ENCODE data around the gene MNDA. TPM values are rescaled to one million over a fixed set of nuclear protein-coding genes. Genes with fewer than 3 reads are reported as not detected.

Gene MNDA
- total and polyA plus RNA-seq, 2 experiments from 2014 or later, result not detected

GRCh38 chr1:158893654-158894053, 62.5 kb downstream of the MNDA start:
- H3K9me2 ChIP-seq (replicated peaks; ENCODE audit: insufficient read depth), result no peaks in the 10 kb centered on the region
- H3K27me3 ChIP-seq, result no peaks in the 10 kb centered on the region
- H2AFZ ChIP-seq, result no peak overlapping the region
- H3K79me2 ChIP-seq, result no peaks in the 10 kb centered on the region
- H3K4me3 ChIP-seq, result no peak overlapping the region
- no peaks in the 10 kb centered on the region for H3K36me3 ChIP-seq (replicated peaks; ENCODE audit: insufficient read depth, low read depth)
- no peak overlapping the region for H3K4me2 ChIP-seq
- DNase-seq (ENCODE audit: low spot score), result no peak
- no peaks in the 10 kb centered on the region for H3K9me3 ChIP-seq (ENCODE audit: low read depth)
- no peaks in the 10 kb centered on the region for H3K4me1 ChIP-seq (ENCODE audit: insufficient read depth)
- TF ChIP-seq EZH2 (IDR thresholded peaks at IDR 0.05; ENCODE audit: borderline replicate concordance), result no peak
- no peak for TF ChIP-seq CTCF (IDR thresholded peaks at IDR 0.05; ENCODE audit: poor library complexity)
- TF ChIP-seq EZH2phosphoT487 (IDR thresholded peaks at IDR 0.05; ENCODE audit: low read depth, severe bottlenecking, unreplicated experiment), result no peak
- no peak overlapping the region for H3K27ac ChIP-seq
- H4K20me1 ChIP-seq (ENCODE audit: insufficient read depth, poor library complexity, severe bottlenecking), result no peaks in the 10 kb centered on the region

- TF ChIP-seq EZH2 (IDR thresholded peaks at IDR 0.05; ENCODE audit: borderline replicate concordance), result no peak
- no peak for TF ChIP-seq CTCF (IDR thresholded peaks at IDR 0.05; ENCODE audit: poor library complexity)
- TF ChIP-seq EZH2phosphoT487 (IDR thresholded peaks at IDR 0.05; ENCODE audit: low read depth, severe bottlenecking, unreplicated experiment), result no peak
- Histone ChIP-seq H3K36me3 (replicated peaks; ENCODE audit: insufficient read depth, low read depth) (no peaks in the 10 kb centered on the region), H3K27ac (no peak overlapping the region), H3K27me3 (no peaks in the 10 kb centered on the region), H3K4me2 (no peak overlapping the region), H3K9me2 (replicated peaks; ENCODE audit: insufficient read depth) (no peaks in the 10 kb centered on the region), H2AFZ (no peak overlapping the region), H3K4me3 (no peak overlapping the region), H3K9me3 (ENCODE audit: low read depth) (no peaks in the 10 kb centered on the region), H4K20me1 (ENCODE audit: insufficient read depth, poor library complexity, severe bottlenecking) (no peaks in the 10 kb centered on the region), H3K79me2 (no peaks in the 10 kb centered on the region), H3K4me1 (ENCODE audit: insufficient read depth) (no peaks in the 10 kb centered on the region)
- no peak for DNase-seq (ENCODE audit: low spot score)
- WGBS (ENCODE audit: low lambda C conversion rate, missing lambda C conversion rate), result 72% methylated on average over 2 of the region's 2 CpGs
Measured at GRCh38 chr1:158898722-158899121, 67.6 kb downstream of the MNDA start.

Small RNA genes lying within 50 kb of the gene (small RNA-seq; reads per million reads assigned to genes)
- gene OR2AQ1P, result not detected

Other genes starting within 250 kb of the MNDA start
- gene OR10Z1, start 226.1 kb upstream of the MNDA start, total RNA-seq, result not detected in 2 replicates
- not detected in 2 replicates for gene OR10Z1, start 226.1 kb upstream of the MNDA start, polyA plus RNA-seq
- 0.03 and 0.04 TPM in 2 replicates for gene SPTA1, start 144.6 kb upstream of the MNDA start, total RNA-seq
- gene SPTA1, start 144.6 kb upstream of the MNDA start, polyA plus RNA-seq, result 1.1 TPM in 1 of 2 replicates, not detected in the other
- gene OR6K2, start 130.7 kb upstream of the MNDA start, total RNA-seq, result not detected in 2 replicates
- not detected in 2 replicates for gene OR6K2, start 130.7 kb upstream of the MNDA start, polyA plus RNA-seq
- not detected in 2 replicates for gene OR6K3, start 110.6 kb upstream of the MNDA start, total RNA-seq
- not detected in 2 replicates for gene OR6K3, start 110.6 kb upstream of the MNDA start, polyA plus RNA-seq
- not detected in 2 replicates for gene OR6K6, start 76.6 kb upstream of the MNDA start, total RNA-seq
- gene OR6K6, start 76.6 kb upstream of the MNDA start, polyA plus RNA-seq, result not detected in 2 replicates
- gene OR6N1, start 59.2 kb upstream of the MNDA start, total RNA-seq, result not detected in 2 replicates
- gene OR6N1, start 59.2 kb upstream of the MNDA start, polyA plus RNA-seq, result not detected in 2 replicates
- gene OR6N2, start 50.1 kb upstream of the MNDA start, total RNA-seq, result not detected in 2 replicates
- not detected in 2 replicates for gene OR6N2, start 50.1 kb upstream of the MNDA start, polyA plus RNA-seq
- not detected in 2 replicates for gene PYHIN1, start 100.2 kb downstream of the MNDA start, total RNA-seq
- gene PYHIN1, start 100.2 kb downstream of the MNDA start, polyA plus RNA-seq, result not detected in 2 replicates
- gene IFI16, start 178.6 kb downstream of the MNDA start, total RNA-seq, result 22.2 and 25.1 TPM in 2 replicates
- 31.8 and 35.6 TPM in 2 replicates for gene IFI16, start 178.6 kb downstream of the MNDA start, polyA plus RNA-seq
- gene AIM2, start 245.4 kb downstream of the MNDA start, total RNA-seq, result 0.30 TPM in 1 of 2 replicates, not detected in the other
- gene AIM2, start 245.4 kb downstream of the MNDA start, polyA plus RNA-seq, result 1.1 TPM in 1 of 2 replicates, not detected in the other